Measurements from ENCODE around the gene BMP6.

- TF ChIP-seq CTCF (IDR thresholded peaks at IDR 0.05) (no peak), POLR2AphosphoS5 (IDR thresholded peaks at IDR 0.05; ENCODE audit: low read depth, low read length) (no peak), REST (IDR thresholded peaks at IDR 0.05; ENCODE audit: insufficient read depth in 1 of 2, low read depth in 2 of 2, low read length in 1 of 2) (no peak), TCF7L2 (IDR thresholded peaks at IDR 0.05; ENCODE audit: low read depth, low read length) (no peak)
Observed at GRCh38 chr6:7692453-7692784, 33.5 kb upstream of the BMP6 start.
